GM12878 (cell line): ENCODE measurements around the gene CACNA2D4. TPM values are rescaled to one million over a fixed set of nuclear protein-coding genes. Genes with fewer than 3 reads are reported as not detected.

Experiments used
- ATAC-seq: fragments of 200-7000 bp; cut with Tn5 transposase; 3 replicates; pipeline ENCODE4 v1.9.1; 2020; ENCODE audit warnings: mild to moderate bottlenecking, moderate library complexity
- BruUV-seq: library from RNA; stranded (reverse); fragments of 400-500 nt; replicated peaks from 2 replicates; lab custom pipeline; 2021; lab: Mats Ljungman, UMichigan
- CTCF ChIA-PET: fragments of 300-600 bp; sonication (Branson Sonifier 250); formaldehyde crosslinking; extraction: SDS; loops from one replicate; lab custom pipeline; 2021; ENCODE audit warnings: inconsistent platforms; lab: Yijun Ruan, JAX
- POLR2A ChIA-PET: fragments of 350-600 bp; formaldehyde crosslinking; extraction: SDS; loops from one replicate; lab custom pipeline; 2021; ENCODE audit warnings: inconsistent platforms; lab: Charles Lee
- RAD21 ChIA-PET: fragments of 300-600 bp; sonication (Branson Sonifier 250); formaldehyde crosslinking; loops from one replicate; lab custom pipeline; 2023; ENCODE audit warnings: antibody characterized with exemption; ENCODE audit not compliant: unreplicated experiment; lab: Charles Lee
- SMC1A ChIA-PET: fragments of 300-600 bp; sonication (Branson Sonifier 250); formaldehyde crosslinking; loops from one replicate; lab custom pipeline; 2023; ENCODE audit not compliant: unreplicated experiment, uncharacterized antibody; lab: Charles Lee
- DNase-seq: peaks from one replicate; pipeline ENCODE4 v3.0.0-alpha.2; 2011; ENCODE audit warnings: low read depth, low spot score
- FAIRE-seq: peaks from 3 replicates; lab custom pipeline; 2011; peaks lifted over from hg19 to GRCh38; lab: Jason Lieb, UNC
- H2AFZ ChIP-seq: 2 replicates; pipeline ENCODE4 v1.6.0; 2011; ENCODE audit warnings: low read depth, low read length, control low read depth; ENCODE audit not compliant: control insufficient read depth
- H3K27ac ChIP-seq: 2 replicates; pipeline ENCODE4 v1.5.1; 2011; ENCODE audit warnings: control low read depth; ENCODE audit not compliant: control insufficient read depth, insufficient read depth
- H3K27me3 ChIP-seq, 2 experiments: replicated peaks in 1 of 2; 2 replicates each; pipeline versions ENCODE4 v1.6.0 to v1.6.1; 2011; ENCODE audit warnings: low read length in 1 of 2; ENCODE audit not compliant: control insufficient read depth in 2 of 2, insufficient read depth in 2 of 2
- H3K36me3 ChIP-seq, 2 experiments: 2 replicates each; pipeline ENCODE4 v1.5.1; 2011; ENCODE audit warnings: low read length in 1 of 2; ENCODE audit not compliant: control insufficient read depth in 2 of 2, insufficient read depth in 2 of 2
- H3K4me1 ChIP-seq: 2 replicates; pipeline ENCODE4 v1.6.1; 2011; ENCODE audit warnings: mild to moderate bottlenecking, low read length, moderate library complexity, mixed read lengths; ENCODE audit not compliant: control insufficient read depth, insufficient read depth
- H3K4me2 ChIP-seq: 2 replicates; pipeline ENCODE4 v1.6.0; 2011; ENCODE audit warnings: control low read depth; ENCODE audit not compliant: control insufficient read depth, insufficient read depth
- H3K4me3 ChIP-seq: fragments of 200-600 bp; sonication (generic); 2 replicates; pipeline ENCODE4 v1.5.1; 2016
- H3K79me2 ChIP-seq: 2 replicates; pipeline ENCODE4 v1.6.0; 2011; ENCODE audit warnings: low read length; ENCODE audit not compliant: control insufficient read depth, insufficient read depth
- H3K9ac ChIP-seq: 2 replicates; pipeline ENCODE4 v1.8.0; 2011; ENCODE audit warnings: low read length, control low read depth, mixed read lengths; ENCODE audit not compliant: control insufficient read depth, insufficient read depth
- H3K9me3 ChIP-seq: replicated peaks from 3 replicates; pipeline ENCODE4 v1.5.1; 2011; ENCODE audit warnings: mild to moderate bottlenecking, low read length; ENCODE audit not compliant: control insufficient read depth, insufficient read depth
- H4K20me1 ChIP-seq: 2 replicates; pipeline ENCODE4 v1.6.0; 2011; ENCODE audit not compliant: control insufficient read depth, insufficient read depth
- CHD2 ChIP-seq: IDR thresholded peaks from 2 replicates; pipeline ENCODE4 v1.6.1; 2011; ENCODE audit warnings: low read depth, low read length, improper control_type of control experiment, borderline replicate concordance
- IKZF1 ChIP-seq: fragments of 450-650 bp; conservative IDR thresholded peaks from 2 replicates; pipeline ENCODE4 v1.6.1; 2017; ENCODE audit warnings: antibody characterized with exemption, mild to moderate bottlenecking
- LARP7 ChIP-seq: fragments of 450-650 bp; IDR thresholded peaks from 2 replicates; pipeline ENCODE4 v1.6.1; 2017; ENCODE audit warnings: mild to moderate bottlenecking
- MYC ChIP-seq: IDR thresholded peaks from 2 replicates; pipeline ENCODE4 v1.6.1; 2011; ENCODE audit warnings: mild to moderate bottlenecking, low read length, moderate library complexity, inconsistent platforms; ENCODE audit not compliant: insufficient read depth, insufficient replicate concordance, insufficient read length, severe bottlenecking
- NFIC ChIP-seq: IDR thresholded peaks from 2 replicates; pipeline ENCODE4 v1.6.1; 2012; ENCODE audit warnings: low read depth, mild to moderate bottlenecking, inconsistent platforms, low read length, moderate library complexity
- POLR2A ChIP-seq: IDR thresholded peaks from 2 replicates; pipeline ENCODE4 v1.6.1; 2011; ENCODE audit warnings: low read depth, mild to moderate bottlenecking, low read length
- SREBF2 ChIP-seq: IDR thresholded peaks from 2 replicates; pipeline ENCODE4 v1.6.1; 2012; ENCODE audit warnings: mild to moderate bottlenecking, low read length
- ZNF24 ChIP-seq: fragments of 450-650 bp; IDR thresholded peaks from 2 replicates; pipeline ENCODE4 v1.6.1; 2017; ENCODE audit warnings: antibody characterized with exemption, mild to moderate bottlenecking
- WGBS: methylation state at CpG from one replicate; pipeline ENCODE4 v1.1.6; 2016; ENCODE audit warnings: low lambda C conversion rate; ENCODE audit not compliant: insufficient replicate concordance, insufficient coverage; ENCODE audit errors: missing lambda C conversion rate; 5-methylcytosine and 5-hydroxymethylcytosine counted together
- in situ Hi-C: fragments of 300-500 bp; cut with MboI; formaldehyde crosslinking; loops from 9 replicates; pipeline ENCODE4 v1.14.3; 2018; ENCODE audit warnings: mixed read lengths
- intact Hi-C: fragments of 100-400 bp; cut with micrococcal nuclease; formaldehyde crosslinking; loops from one replicate; pipeline ENCODE4 v1.14.2; 2022; ENCODE audit not compliant: unreplicated experiment
- polyA plus RNA-seq, 11 experiments: library from polyadenylated mRNA; depleted of rRNA in 4 of 11; unstranded in 6 of 11; stranded (reverse) in 5 of 11; fragments of >200 nt; fragmentation: Nextera tagmentation in 4 of 11; fragmentation: Illumina TruSeq in 1 of 11; extraction: Ambion mirVana in 4 of 11; extraction: Trizol in 1 of 11; gene quantifications; 1 replicate in 1 of 11; 2 replicates in 10 of 11; pipeline versions ENCODE4 v1.2.1 to v1.2.3, GENCODE V29; 2011 to 2016; ENCODE audit warnings: inconsistent platforms in 2 of 11, missing spikeins in 2 of 11, low read depth in 1 of 11
- total RNA-seq, 4 experiments: library from RNA; depleted of rRNA in 3 of 4; stranded (reverse); fragments of >200 nt in 3 of 4; fragmentation: Illumina TruSeq in 1 of 4; extraction: Trizol in 1 of 4; gene quantifications; 2 replicates each; pipeline versions ENCODE4 v1.2.1 to v1.2.3, GENCODE V29; 2013 to 2021
- TF ChIP-seq, protein P1 (sequence below): IDR thresholded peaks from 2 replicates; pipeline ENCODE4 v1.6.1; 2012; ENCODE audit warnings: low read depth, low read length, improper control_type of control experiment
- TF ChIP-seq, protein P2 (sequence below): fragments of 450-650 bp; formaldehyde crosslinking; IDR thresholded peaks from 2 replicates; pipeline ENCODE4 v1.4.0; 2022; ENCODE audit warnings: mild to moderate bottlenecking, moderate library complexity

The CACNA2D4 gene
- total and polyA plus RNA-seq, 10 of the 15 experiments (the other 5 are each of a cell fraction or from before 2014, with no cell fraction given), result 0.03 to 1.0 (median 0.65) TPM

DNA sequence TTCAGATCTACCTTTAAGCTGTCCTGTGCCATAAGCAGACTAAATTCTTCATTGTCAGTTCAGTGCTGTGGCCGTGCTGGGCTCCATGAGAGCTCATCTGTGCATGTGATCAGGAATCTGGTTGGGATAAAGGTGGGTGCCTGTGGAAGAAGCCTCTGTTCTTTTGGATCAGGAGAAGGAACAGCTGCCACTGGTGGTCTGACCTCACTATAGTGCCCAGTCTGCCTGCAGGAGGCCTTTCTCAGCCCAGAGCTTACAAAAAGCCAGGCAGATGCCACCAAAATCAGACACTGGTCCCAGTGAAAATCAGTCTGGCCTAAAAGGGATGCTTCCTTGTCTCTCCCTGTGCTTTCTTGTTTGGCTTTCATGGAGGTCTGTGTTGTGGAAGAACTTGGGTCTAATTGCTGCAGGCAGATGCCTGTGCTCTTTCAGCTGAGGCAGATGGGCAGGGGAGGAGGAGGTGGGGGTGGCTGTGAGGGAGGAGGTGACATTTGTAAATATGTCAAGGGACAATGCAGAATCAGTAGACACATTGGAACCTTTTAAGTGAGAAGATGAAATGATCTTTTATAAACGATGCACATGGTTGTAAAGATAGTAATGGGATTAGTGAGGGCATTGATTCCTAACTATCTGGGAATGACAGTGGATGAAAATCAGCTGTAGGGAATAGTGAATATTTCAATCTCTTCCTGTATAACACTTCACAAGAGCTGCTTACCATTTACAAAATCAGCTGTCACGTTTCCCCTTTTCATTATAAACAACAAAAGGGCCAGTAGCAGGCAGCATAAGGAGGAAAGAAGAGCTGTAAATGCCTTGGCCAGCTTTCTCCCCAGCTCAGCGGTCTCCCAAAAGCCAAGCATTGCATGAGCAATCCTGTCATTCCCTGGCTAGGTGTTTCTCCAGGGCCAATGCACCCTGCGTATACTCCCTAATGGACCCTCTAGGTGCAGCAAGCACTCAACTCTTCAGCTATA lies 44.6 kb downstream of the CACNA2D4 start:
- SMC1A ChIA-PET, result interaction anchor here (1.2 to 2.7 kb wide), 3 partner anchors 12 to 93 kb away, joined by 3 to 7 read pairs (median 4); no protein-coding TSS in a partner anchor
- no peaks in the 10 kb centered on the region for H3K36me3 ChIP-seq
- BruUV-seq, result no TSS peak
- FAIRE-seq (no peak), DNase-seq (no peak), ATAC-seq (no peak)
- in situ Hi-C loops (no loop called here), intact Hi-C loops (no loop called here)
- 14% methylated on average over 5 of the region's 5 CpGs for WGBS
- no peaks in the 10 kb centered on the region; the same call in 2 of the 3 replicates for H3K9me3 ChIP-seq
- no peaks in the 10 kb centered on the region for H3K4me1 ChIP-seq
- no peak overlapping the region for H3K9ac ChIP-seq
- no peak overlapping the region for H2AFZ ChIP-seq
- TF ChIP-seq ZNF24, result no peak
- TF ChIP-seq CHD2, result no peak
- no peak for TF ChIP-seq LARP7
- no peak for TF ChIP-seq IKZF1
- no peak for TF ChIP-seq NFIC
- TF ChIP-seq, protein P1, sequence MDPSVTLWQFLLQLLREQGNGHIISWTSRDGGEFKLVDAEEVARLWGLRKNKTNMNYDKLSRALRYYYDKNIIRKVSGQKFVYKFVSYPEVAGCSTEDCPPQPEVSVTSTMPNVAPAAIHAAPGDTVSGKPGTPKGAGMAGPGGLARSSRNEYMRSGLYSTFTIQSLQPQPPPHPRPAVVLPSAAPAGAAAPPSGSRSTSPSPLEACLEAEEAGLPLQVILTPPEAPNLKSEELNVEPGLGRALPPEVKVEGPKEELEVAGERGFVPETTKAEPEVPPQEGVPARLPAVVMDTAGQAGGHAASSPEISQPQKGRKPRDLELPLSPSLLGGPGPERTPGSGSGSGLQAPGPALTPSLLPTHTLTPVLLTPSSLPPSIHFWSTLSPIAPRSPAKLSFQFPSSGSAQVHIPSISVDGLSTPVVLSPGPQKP, result no peak
- TF ChIP-seq SREBF2, result no peak
- TF ChIP-seq MYC, result no peak
- TF ChIP-seq POLR2A, result no peak
- TF ChIP-seq, protein P2, sequence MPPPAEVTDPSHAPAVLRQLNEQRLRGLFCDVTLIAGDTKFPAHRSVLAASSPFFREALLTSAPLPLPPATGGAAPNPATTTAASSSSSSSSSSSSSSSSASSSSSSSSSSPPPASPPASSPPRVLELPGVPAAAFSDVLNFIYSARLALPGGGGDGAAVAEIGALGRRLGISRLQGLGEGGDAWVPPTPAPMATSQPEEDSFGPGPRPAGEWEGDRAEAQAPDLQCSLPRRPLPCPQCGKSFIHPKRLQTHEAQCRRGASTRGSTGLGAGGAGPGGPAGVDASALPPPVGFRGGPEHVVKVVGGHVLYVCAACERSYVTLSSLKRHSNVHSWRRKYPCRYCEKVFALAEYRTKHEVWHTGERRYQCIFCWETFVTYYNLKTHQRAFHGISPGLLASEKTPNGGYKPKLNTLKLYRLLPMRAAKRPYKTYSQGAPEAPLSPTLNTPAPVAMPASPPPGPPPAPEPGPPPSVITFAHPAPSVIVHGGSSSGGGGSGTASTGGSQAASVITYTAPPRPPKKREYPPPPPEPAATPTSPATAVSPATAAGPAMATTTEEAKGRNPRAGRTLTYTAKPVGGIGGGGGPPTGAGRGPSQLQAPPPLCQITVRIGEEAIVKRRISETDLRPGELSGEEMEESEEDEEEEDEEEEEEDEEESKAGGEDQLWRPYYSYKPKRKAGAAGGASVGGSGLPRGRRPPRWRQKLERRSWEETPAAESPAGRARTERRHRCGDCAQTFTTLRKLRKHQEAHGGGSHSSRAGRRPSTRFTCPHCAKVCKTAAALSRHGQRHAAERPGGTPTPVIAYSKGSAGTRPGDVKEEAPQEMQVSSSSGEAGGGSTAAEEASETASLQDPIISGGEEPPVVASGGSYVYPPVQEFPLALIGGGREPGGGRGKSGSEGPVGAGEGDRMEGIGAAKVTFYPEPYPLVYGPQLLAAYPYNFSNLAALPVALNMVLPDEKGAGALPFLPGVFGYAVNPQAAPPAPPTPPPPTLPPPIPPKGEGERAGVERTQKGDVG (CRISPR knock-in tag), result no peak
- no peak overlapping the region for H3K4me2 ChIP-seq
- H3K79me2 ChIP-seq, result no peaks in the 10 kb centered on the region
- POLR2A ChIA-PET, result no interaction called here
- RAD21 ChIA-PET, result interaction anchor here (1.2 to 1.5 kb wide), 2 partner anchors 66 to 76 kb away, joined by 3 to 8 read pairs; no protein-coding TSS in a partner anchor
- H3K4me3 ChIP-seq, result no peak overlapping the region
- H3K27me3 ChIP-seq, result peaks cover 0 to 7% of the 10 kb centered on the region in 2 experiments; a peak in 3 of 4 replicates
- no peak overlapping the region for H3K27ac ChIP-seq
- CTCF ChIA-PET, result interaction anchor here (0.6 to 3.0 kb wide), 2 partner anchors 42 to 66 kb away, joined by 3 to 9 read pairs; no protein-coding TSS in a partner anchor
- H4K20me1 ChIP-seq, result no peaks in the 10 kb centered on the region
